ENCODE results near the gene TARDBP.
A peak's percentile ranks its signal among the peaks of the same experiment; 100 is the strongest.

GRCh38 chr1:11059968-11060830 is 47.7 kb downstream of the TARDBP start, which contains the start of gene SRM:
- TF ChIP-seq CTCF (IDR thresholded peaks at IDR 0.05) (peak in 3 of 7 experiments; percentile 46 to 86 (median 65)), POLR2A (IDR thresholded peaks at IDR 0.05) (no peak), POLR2AphosphoS5 (IDR thresholded peaks at IDR 0.05) (peak in 2 of 3 donors; percentile 42 to 75)
